Limb (tissue), 2 donors: ENCODE data around the gene PHTF1.
"Not testable (repeated sequence)": the region's sequence is repeated elsewhere in the genome, so short reads cannot be mapped to it uniquely, and the experiment has no call there.

Experiments used
- DNase-seq, 2 donors: peaks; one replicate each; pipeline ENCODE4 v3.0.0-alpha.2; 2016; ENCODE audit errors: extremely low spot score in 2 of 2

The PHTF1 gene

GRCh38 chr1:113732802-113733201 is 26.5 kb downstream of the PHTF1 start:
- no peak for DNase-seq

- DNase-seq, result no peak
Observed at GRCh38 chr1:113721010-113721409, 38.3 kb downstream of the PHTF1 start.

GRCh38 chr1:113718621-113719020 is 40.7 kb downstream of the PHTF1 start:
- not testable (repeated sequence) for DNase-seq

GRCh38 chr1:113717506-113717905 is 41.8 kb downstream of the PHTF1 start:
- not testable (repeated sequence) for DNase-seq

- no peak for DNase-seq
Observed at GRCh38 chr1:113714606-113715269, 44.5 kb downstream of the PHTF1 start.

GRCh38 chr1:113701429-113701828 is 57.9 kb downstream of the PHTF1 start:
- DNase-seq, result no peak

- DNase-seq, result no peak
Observed at GRCh38 chr1:113694910-113695309, 64.4 kb downstream of the PHTF1 start.

GRCh38 chr1:113692824-113693431 is 66.4 kb downstream of the PHTF1 start:
- DNase-seq, result no peak

- no peak for DNase-seq
Observed at GRCh38 chr1:113692342-113692741, 66.9 kb downstream of the PHTF1 start.

- DNase-seq, result no peak
Observed at GRCh38 chr1:113691184-113691583, 68.1 kb downstream of the PHTF1 start.

- DNase-seq, result no peak
Observed at GRCh38 chr1:113686891-113687618, 72.2 kb downstream of the PHTF1 start.

GRCh38 chr1:113684153-113684541 is 75.1 kb downstream of the PHTF1 start:
- no peak for DNase-seq

GRCh38 chr1:113683384-113684152 is 75.7 kb downstream of the PHTF1 start:
- DNase-seq, result no peak

GRCh38 chr1:113681596-113682337 is 77.5 kb downstream of the PHTF1 start:
- no peak for DNase-seq

GRCh38 chr1:113678159-113678469 is 81.2 kb downstream of the PHTF1 start:
- no peak for DNase-seq

GRCh38 chr1:113677250-113678158 is 81.8 kb downstream of the PHTF1 start:
- peak in 1 of 2 donors; percentile 63 for DNase-seq

- no peak for DNase-seq
Observed at GRCh38 chr1:113676524-113676923, 82.8 kb downstream of the PHTF1 start.

- no peak for DNase-seq
Observed at GRCh38 chr1:113675302-113675701, 84.0 kb downstream of the PHTF1 start.

- no peak for DNase-seq
Observed at GRCh38 chr1:113674591-113674990, 84.7 kb downstream of the PHTF1 start.

GRCh38 chr1:113672491-113672890 is 86.8 kb downstream of the PHTF1 start:
- DNase-seq, result no peak
